Fibroblast of villous mesenchyme (primary cell): ENCODE results near the gene TMEM147. TPM values are rescaled to one million over a fixed set of nuclear protein-coding genes. Genes with fewer than 3 reads are reported as not detected.

Experiments
- DNase-seq: peaks from one replicate; pipeline ENCODE4 v3.0.0-alpha.2; 2010; ENCODE audit warnings: low read depth
- H3K4me3 ChIP-seq: 2 replicates; pipeline ENCODE4 v1.5.1; 2011; ENCODE audit warnings: low read depth, mild to moderate bottlenecking, low read length
- total RNA-seq: library from RNA; depleted of rRNA; stranded (reverse); fragments of >200 nt; gene quantifications from 2 replicates; pipeline ENCODE4 v1.2.3, GENCODE V29; 2012
- TF ChIP-seq, protein P1 (sequence below): IDR thresholded peaks from 2 replicates; pipeline ENCODE4 v1.5.1; 2012; ENCODE audit warnings: low read depth, mild to moderate bottlenecking, low read length; ENCODE audit not compliant: insufficient read depth

The TMEM147 gene
- total RNA-seq, 1 donor = 81.2 TPM

GRCh38 chr19:35557539-35558399 lies 12.3 kb downstream of the TMEM147 start:
- H3K4me3 ChIP-seq = peak overlapping the region; percentile 63
- DNase-seq = peak; percentile 47
- TF ChIP-seq, protein P1, sequence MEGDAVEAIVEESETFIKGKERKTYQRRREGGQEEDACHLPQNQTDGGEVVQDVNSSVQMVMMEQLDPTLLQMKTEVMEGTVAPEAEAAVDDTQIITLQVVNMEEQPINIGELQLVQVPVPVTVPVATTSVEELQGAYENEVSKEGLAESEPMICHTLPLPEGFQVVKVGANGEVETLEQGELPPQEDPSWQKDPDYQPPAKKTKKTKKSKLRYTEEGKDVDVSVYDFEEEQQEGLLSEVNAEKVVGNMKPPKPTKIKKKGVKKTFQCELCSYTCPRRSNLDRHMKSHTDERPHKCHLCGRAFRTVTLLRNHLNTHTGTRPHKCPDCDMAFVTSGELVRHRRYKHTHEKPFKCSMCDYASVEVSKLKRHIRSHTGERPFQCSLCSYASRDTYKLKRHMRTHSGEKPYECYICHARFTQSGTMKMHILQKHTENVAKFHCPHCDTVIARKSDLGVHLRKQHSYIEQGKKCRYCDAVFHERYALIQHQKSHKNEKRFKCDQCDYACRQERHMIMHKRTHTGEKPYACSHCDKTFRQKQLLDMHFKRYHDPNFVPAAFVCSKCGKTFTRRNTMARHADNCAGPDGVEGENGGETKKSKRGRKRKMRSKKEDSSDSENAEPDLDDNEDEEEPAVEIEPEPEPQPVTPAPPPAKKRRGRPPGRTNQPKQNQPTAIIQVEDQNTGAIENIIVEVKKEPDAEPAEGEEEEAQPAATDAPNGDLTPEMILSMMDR = no peak

- DNase-seq = no peak
- TF ChIP-seq, protein P1 = no peak
- H3K4me3 ChIP-seq = peak overlapping the region; percentile 63
Observed at GRCh38 chr19:35558400-35559280, 13.2 kb downstream of the TMEM147 start.

DNA sequence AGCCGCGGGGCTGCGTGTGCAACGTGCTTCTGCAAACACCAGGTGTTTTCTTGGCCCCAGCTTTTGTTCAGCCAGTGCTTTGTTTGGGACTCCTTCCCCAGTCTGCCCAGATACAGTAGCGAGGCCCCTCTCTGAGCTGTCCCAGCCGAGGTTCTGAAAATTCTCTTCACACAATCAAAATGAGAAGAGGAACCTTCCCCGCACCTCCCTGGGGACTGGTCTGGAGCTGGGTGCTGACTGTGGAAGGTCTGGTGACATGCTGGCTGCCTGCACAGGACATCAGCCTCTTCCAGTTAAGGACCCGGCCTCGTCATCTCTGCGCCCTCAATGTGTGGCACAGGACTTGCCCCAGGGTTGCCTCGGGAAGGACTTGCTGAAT lies 13.8 kb downstream of the TMEM147 start:
- no peak overlapping the region for H3K4me3 ChIP-seq
- no peak for DNase-seq
- TF ChIP-seq, protein P1 = no peak

DNA sequence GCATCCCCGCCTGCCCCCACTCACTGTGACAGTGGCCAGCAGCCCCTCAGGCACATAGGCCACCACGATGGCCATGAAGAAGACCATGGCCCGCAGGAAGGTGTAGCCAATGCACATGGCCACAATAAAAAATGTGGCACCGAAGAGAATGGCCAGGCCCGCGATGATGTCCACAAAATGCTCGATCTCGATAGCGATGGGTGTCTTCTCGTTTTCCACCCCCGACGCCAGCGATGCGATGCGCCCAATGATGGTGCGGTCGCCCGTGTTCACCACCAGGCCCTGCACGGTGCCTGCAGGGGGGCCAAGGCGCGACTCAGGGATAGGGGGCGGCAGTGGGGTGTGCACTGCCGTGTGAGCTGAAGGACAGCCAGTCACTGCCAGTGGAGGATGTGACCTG lies 14.4 kb downstream of the TMEM147 start:
- DNase-seq = no peak
- no peak overlapping the region for H3K4me3 ChIP-seq
- TF ChIP-seq, protein P1 = no peak

GRCh38 chr19:35560271-35560670 lies 14.8 kb downstream of the TMEM147 start:
- no peak for DNase-seq

GRCh38 chr19:35560677-35561076 lies 15.3 kb downstream of the TMEM147 start:
- H3K4me3 ChIP-seq = no peak overlapping the region
- DNase-seq = no peak
- TF ChIP-seq, protein P1 = no peak

More at GRCh38 chr19:35560271-35560670, 14.8 kb downstream of the TMEM147 start:
- H3K4me3 ChIP-seq = no peak overlapping the region
- TF ChIP-seq, protein P1 = no peak
